Mucosa of stomach (tissue), 1 donor: ENCODE results near the gene PRDM11.

Experiments
- H3K27me3 ChIP-seq: one replicate; pipeline ENCODE4 v1.7.0; 2013; ENCODE audit warnings: mild to moderate bottlenecking, low read length; ENCODE audit not compliant: control insufficient read depth, insufficient read depth
- H3K36me3 ChIP-seq: one replicate; pipeline ENCODE4 v1.7.0; 2013; ENCODE audit warnings: low read length; ENCODE audit not compliant: control insufficient read depth, insufficient read depth
- H3K4me1 ChIP-seq: one replicate; pipeline ENCODE4 v1.7.0; 2013; ENCODE audit warnings: mild to moderate bottlenecking, low read length; ENCODE audit not compliant: control insufficient read depth, insufficient read depth
- H3K4me3 ChIP-seq: one replicate; pipeline ENCODE4 v1.7.0; 2013; ENCODE audit warnings: low read length
- H3K9ac ChIP-seq: one replicate; pipeline ENCODE4 v1.7.0; 2013; ENCODE audit warnings: mild to moderate bottlenecking, low read length, moderate library complexity
- H3K9me3 ChIP-seq: one replicate; pipeline ENCODE4 v1.7.0; 2013; ENCODE audit warnings: mild to moderate bottlenecking, low read length, moderate library complexity; ENCODE audit not compliant: control insufficient read depth
- donor health status: Pancreatic carcinoma.

Gene PRDM11

GRCh38 chr11:45144126-45145082 lies 2.0 kb upstream of the PRDM11 start:
- H3K27me3 ChIP-seq = peaks cover 8% of the 10 kb centered on the region
- no peak overlapping the region for H3K9ac ChIP-seq
- H3K4me3 ChIP-seq = no peak overlapping the region
- peaks cover 18% of the 10 kb centered on the region for H3K4me1 ChIP-seq
- H3K9me3 ChIP-seq = no peaks in the 10 kb centered on the region
- H3K36me3 ChIP-seq = no peaks in the 10 kb centered on the region

GRCh38 chr11:45145083-45145378 lies 1.4 kb upstream of the PRDM11 start:
- Histone ChIP-seq H3K9me3 (no peaks in the 10 kb centered on the region), H3K27me3 (peaks cover 8% of the 10 kb centered on the region), H3K36me3 (no peaks in the 10 kb centered on the region), H3K4me1 (peaks cover 18% of the 10 kb centered on the region), H3K4me3 (no peak overlapping the region), H3K9ac (no peak overlapping the region)

GRCh38 chr11:45145379-45146071 lies 914 bp upstream of the PRDM11 start:
- peaks cover 18% of the 10 kb centered on the region for H3K4me1 ChIP-seq
- H3K36me3 ChIP-seq = no peaks in the 10 kb centered on the region
- peak overlapping the region; percentile 95 for H3K9ac ChIP-seq
- H3K27me3 ChIP-seq = peaks cover 8% of the 10 kb centered on the region
- H3K9me3 ChIP-seq = no peaks in the 10 kb centered on the region
- H3K4me3 ChIP-seq = peak overlapping the region; percentile 48

- Histone ChIP-seq H3K9me3 (no peaks in the 10 kb centered on the region), H3K4me1 (peaks cover 18% of the 10 kb centered on the region), H3K27me3 (peaks cover 8% of the 10 kb centered on the region), H3K9ac (peak overlapping the region; percentile 63), H3K36me3 (no peaks in the 10 kb centered on the region), H3K4me3 (peak overlapping the region; percentile 34)
Measured at GRCh38 chr11:45147017-45147728, 734 bp downstream of the PRDM11 start.

- peaks cover 8% of the 10 kb centered on the region for H3K27me3 ChIP-seq
- peak overlapping the region; percentile 63 for H3K9ac ChIP-seq
- H3K36me3 ChIP-seq = no peaks in the 10 kb centered on the region
- H3K4me3 ChIP-seq = peak overlapping the region; percentile 34
- H3K9me3 ChIP-seq = no peaks in the 10 kb centered on the region
- peaks cover 18% of the 10 kb centered on the region for H3K4me1 ChIP-seq
Measured at GRCh38 chr11:45147891-45148675, 1.6 kb downstream of the PRDM11 start.

- H3K9me3 ChIP-seq = no peaks in the 10 kb centered on the region
- H3K27me3 ChIP-seq = peaks cover 8% of the 10 kb centered on the region
- H3K36me3 ChIP-seq = no peaks in the 10 kb centered on the region
- no peak overlapping the region for H3K9ac ChIP-seq
- no peak overlapping the region for H3K4me3 ChIP-seq
- peaks cover 21% of the 10 kb centered on the region for H3K4me1 ChIP-seq
Measured at GRCh38 chr11:45149483-45150056, 3.1 kb downstream of the PRDM11 start.

- H3K4me3 ChIP-seq = no peak overlapping the region
- H3K9me3 ChIP-seq = no peaks in the 10 kb centered on the region
- peaks cover 7% of the 10 kb centered on the region for H3K27me3 ChIP-seq
- no peak overlapping the region for H3K9ac ChIP-seq
- peaks cover 25% of the 10 kb centered on the region for H3K4me1 ChIP-seq
- no peaks in the 10 kb centered on the region for H3K36me3 ChIP-seq
Measured at GRCh38 chr11:45150301-45150700, 3.9 kb downstream of the PRDM11 start.

GRCh38 chr11:45150943-45151342 lies 4.5 kb downstream of the PRDM11 start:
- no peak overlapping the region for H3K9ac ChIP-seq
- no peaks in the 10 kb centered on the region for H3K36me3 ChIP-seq
- peaks cover 18% of the 10 kb centered on the region for H3K4me1 ChIP-seq
- no peaks in the 10 kb centered on the region for H3K9me3 ChIP-seq
- H3K4me3 ChIP-seq = no peak overlapping the region
- H3K27me3 ChIP-seq = peaks cover under 1% of the 10 kb centered on the region

GRCh38 chr11:45151362-45151982 lies 5.0 kb downstream of the PRDM11 start:
- H3K27me3 ChIP-seq = no peaks in the 10 kb centered on the region
- H3K9ac ChIP-seq = no peak overlapping the region
- no peak overlapping the region for H3K4me3 ChIP-seq
- H3K4me1 ChIP-seq = peaks cover 16% of the 10 kb centered on the region
- no peaks in the 10 kb centered on the region for H3K9me3 ChIP-seq
- no peaks in the 10 kb centered on the region for H3K36me3 ChIP-seq

GRCh38 chr11:45152740-45153595 lies 6.5 kb downstream of the PRDM11 start:
- H3K9me3 ChIP-seq = no peaks in the 10 kb centered on the region
- H3K9ac ChIP-seq = no peak overlapping the region
- H3K4me1 ChIP-seq = peaks cover 19% of the 10 kb centered on the region
- no peaks in the 10 kb centered on the region for H3K27me3 ChIP-seq
- H3K36me3 ChIP-seq = no peaks in the 10 kb centered on the region
- H3K4me3 ChIP-seq = no peak overlapping the region
